ENCODE results near the gene SEMA4D.
"Not testable (repeated sequence)": the region's sequence is repeated elsewhere in the genome, so short reads cannot be mapped to it uniquely, and the experiment has no call there.

SEMA4D gene

GRCh38 chr9:89363311-89363670, 134.6 kb downstream of the SEMA4D start:
- no peak for DNase-seq

- peak; percentile 13 for DNase-seq
Observed at GRCh38 chr9:89362647-89363310, 135.1 kb downstream of the SEMA4D start.

DNA sequence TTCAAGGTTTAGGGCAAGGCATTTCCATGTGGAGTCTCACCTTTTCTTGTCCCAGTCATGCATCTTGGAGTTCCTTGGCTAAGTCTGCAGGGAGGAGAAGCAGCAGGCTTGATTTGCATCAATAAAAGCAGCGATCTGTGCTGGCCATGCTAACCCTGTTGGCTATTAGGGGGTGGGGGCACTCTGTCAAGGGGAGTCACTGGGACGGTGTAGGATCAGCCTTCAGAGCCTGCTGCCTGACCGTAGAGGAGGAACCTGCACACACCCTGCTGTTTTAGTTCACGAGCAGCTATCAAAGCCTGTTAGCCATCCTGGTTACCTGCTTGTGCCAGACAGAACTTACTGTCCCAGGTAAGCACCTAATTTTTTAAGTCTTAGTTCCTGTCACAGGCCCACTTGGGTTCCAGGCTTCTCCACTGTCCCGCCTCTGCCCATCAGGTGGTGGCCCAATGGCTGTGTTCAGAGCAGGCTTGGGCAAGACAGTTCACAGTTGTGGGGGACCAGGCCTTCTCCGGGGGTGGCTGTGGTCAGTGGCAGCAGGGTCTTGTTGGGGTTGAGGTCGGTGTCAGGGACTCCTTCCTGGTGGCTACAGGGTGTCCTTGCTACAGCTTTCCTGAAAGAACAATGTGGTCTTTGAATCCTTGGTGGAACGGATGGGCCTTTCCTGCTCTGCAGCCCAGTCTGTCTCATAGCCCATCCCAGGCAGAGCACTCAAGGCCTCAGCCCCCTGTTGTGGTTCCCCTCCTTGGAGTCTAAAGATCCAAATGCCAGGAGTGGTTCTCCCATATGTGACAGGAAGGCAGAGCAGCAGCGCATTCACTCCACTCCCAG, 135.9 kb downstream of the SEMA4D start:
- peak; percentile 12 for DNase-seq

- no peak for DNase-seq
Observed at GRCh38 chr9:89361031-89361430, 136.9 kb downstream of the SEMA4D start.

GRCh38 chr9:89360465-89360864, 137.4 kb downstream of the SEMA4D start:
- peak; percentile 64 for DNase-seq

DNA sequence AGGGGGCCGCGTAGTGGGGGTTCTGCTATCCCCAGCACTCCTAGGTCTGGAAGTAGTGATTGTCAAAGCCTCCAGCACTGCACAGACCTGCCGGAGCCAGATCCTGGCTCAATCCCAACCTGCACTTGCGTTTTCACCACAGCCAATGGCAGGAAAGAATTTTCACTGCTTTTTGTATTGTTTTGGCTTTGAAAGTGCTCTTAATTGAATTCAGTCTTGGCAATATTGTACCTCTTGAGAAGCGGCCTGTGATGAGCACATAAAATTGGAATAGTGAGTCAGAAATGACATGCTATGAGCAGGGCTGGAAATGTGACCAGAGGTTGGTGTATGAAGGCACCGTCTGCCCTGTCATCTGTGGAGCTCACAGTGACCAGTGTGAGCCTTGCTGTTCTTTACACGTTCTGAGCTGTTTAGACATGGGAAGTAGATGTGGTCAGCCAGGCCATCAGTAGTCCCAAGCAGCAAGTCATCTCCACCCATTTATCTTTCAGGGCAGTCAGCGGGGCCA, 138.1 kb downstream of the SEMA4D start:
- peak; percentile 52 for DNase-seq

DNA sequence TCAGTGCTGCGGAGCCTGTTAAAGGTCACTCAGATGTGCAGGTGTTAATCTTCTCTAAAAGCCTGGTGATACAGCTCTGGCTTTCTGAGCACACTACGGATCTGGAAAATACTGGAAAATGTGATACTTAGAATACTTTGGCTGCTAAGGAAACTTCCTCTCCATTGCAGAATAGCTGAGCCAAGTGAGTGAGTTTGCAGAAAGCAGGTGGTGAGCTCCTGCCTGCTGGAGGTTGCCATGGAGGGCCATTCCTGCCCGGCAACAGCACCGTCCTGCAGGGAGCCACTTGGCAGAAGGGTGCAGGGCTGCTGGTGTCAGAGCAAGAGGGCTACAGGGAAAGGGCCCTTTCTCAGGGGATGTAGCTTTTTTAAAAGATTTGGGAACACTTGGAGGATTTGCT, 138.9 kb downstream of the SEMA4D start:
- DNase-seq, result peak; percentile 58

DNA sequence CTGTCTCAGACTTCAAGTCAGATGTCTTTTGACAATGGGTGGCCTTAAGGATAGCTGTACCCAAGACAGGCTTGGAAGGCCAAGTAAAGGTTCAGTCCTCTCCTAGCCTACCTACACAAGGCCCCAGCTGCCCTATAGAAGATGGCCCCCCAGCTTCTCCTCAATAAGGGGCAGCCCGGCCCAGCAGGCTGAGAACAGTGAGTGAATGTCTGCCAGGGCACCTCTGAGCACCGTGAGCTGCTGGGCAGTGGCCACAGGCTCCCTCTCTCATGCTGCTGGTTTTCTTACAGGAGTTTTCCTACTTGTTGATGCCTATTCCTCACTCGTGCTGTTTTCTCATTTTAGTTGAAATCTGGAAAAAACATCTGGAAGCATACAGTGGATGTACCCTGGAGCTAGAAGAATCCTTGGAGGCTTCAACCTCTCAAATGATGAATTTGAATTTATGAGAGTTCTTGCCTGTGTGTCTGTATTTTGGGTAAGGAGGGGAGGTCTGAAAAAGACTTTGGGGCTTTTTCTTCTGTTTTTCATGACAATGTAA, 139.5 kb downstream of the SEMA4D start:
- DNase-seq, result no peak

GRCh38 chr9:89357331-89358197, 140.3 kb downstream of the SEMA4D start:
- no peak for DNase-seq

GRCh38 chr9:89356782-89357181, 141.1 kb downstream of the SEMA4D start:
- DNase-seq, result no peak

GRCh38 chr9:89354471-89354870, 143.4 kb downstream of the SEMA4D start:
- no peak for DNase-seq

GRCh38 chr9:89353989-89354388, 143.9 kb downstream of the SEMA4D start:
- no peak for DNase-seq

- DNase-seq, result no peak
Observed at GRCh38 chr9:89352874-89353649, 144.9 kb downstream of the SEMA4D start.

DNA sequence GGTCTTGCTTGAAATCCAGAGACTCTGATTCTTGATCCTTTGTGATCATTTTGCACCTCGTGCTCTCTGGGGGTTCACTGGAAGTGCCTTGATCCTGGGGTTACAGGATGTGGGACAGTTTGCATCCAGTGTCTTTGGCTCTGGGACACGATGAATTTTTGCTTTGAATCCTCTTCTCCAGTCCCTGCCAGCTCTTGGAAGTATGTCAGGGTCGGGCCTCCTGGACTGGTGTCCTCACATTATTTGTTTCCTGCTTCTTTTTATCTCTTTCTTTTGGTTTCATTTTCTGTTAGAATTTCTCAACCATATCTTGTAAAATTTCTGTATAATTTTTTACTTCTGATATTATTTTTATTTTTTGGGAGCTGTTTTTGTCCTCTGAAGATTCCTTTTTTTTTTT, 145.5 kb downstream of the SEMA4D start:
- no peak for DNase-seq

- DNase-seq, result no peak
Observed at GRCh38 chr9:89351584-89352300, 146.2 kb downstream of the SEMA4D start.

DNA sequence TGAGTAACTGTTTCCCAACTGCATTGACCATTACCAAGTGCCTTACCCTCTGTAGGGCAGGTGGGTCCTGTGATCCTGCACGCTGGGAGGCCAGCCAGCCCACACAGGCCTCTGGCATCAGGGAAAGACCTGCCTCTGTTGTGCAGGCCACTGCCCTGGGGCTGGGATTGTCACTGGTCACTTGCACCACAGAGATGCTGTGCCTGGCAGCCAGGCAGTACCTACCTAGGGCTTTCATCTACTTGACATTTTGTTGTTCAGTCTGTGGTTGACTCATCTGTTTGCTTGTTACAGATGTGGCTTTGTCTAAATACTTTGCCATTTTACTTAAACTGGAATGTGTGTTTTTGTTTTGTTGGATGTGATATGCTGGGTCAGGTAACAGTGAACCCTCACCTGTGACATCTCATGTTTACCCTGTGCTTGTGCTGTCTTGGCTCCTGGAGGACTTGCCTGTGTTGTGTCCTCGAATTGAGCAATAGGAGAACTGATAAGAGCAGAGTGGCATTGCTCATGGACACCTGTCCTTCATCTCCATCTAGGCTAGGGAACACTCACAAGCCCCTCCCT, 146.8 kb downstream of the SEMA4D start:
- DNase-seq, result no peak

- no peak for DNase-seq
Observed at GRCh38 chr9:89349607-89350006, 148.3 kb downstream of the SEMA4D start.

GRCh38 chr9:89347651-89348050, 150.3 kb downstream of the SEMA4D start:
- no peak for DNase-seq

GRCh38 chr9:89346696-89347095, 151.2 kb downstream of the SEMA4D start:
- no peak for DNase-seq

DNA sequence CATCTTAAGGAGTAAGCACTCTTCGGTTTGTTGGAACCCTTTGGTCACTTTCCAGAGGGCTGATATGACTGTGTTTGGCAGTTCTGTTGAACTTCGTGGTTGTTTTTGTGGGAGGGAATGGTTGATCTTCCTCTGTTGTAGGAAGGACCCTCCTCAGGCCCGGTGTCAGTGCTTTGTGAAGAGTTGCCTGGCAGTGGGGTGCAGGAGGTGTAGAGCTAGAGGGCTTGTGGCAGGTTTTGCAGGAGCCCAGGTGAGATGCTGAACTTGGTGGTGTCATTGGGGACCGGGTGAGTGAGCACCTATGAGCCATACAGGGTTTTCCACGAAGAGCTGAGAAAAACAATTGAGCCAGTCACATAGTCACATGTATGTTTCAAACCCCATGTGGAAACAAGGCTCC, 152.4 kb downstream of the SEMA4D start:
- DNase-seq, result no peak

DNA sequence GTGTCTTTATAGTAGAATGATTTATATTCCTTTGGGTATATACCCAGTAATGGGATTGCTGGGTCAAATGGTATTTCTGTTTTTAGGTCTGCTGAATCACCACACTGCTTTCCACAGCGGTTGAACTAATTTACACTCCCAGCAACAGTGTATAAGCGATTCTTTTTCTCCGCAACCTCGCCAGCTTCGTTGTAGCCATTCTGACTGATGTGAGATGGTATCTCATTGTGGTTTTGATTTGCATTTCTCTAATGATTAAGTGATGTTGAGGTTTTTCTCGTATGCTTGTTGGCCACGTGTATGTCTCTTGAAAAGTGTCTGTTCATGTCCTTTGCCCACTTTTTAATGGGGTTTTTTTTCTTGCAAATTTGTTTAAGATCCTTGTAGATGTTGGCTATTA, 154.1 kb downstream of the SEMA4D start:
- DNase-seq, result not testable (repeated sequence)
